HUES6 (cell line): ENCODE measurements around the gene SACM1L.

Source experiments
- H3K27ac ChIP-seq: 2 replicates; pipeline ENCODE4 v1.7.0; 2013; ENCODE audit warnings: low read depth, mild to moderate bottlenecking, low read length, inconsistent platforms
- H3K27me3 ChIP-seq: 2 replicates; pipeline ENCODE4 v1.6.1; 2013; ENCODE audit warnings: low read length; ENCODE audit not compliant: control insufficient read depth, insufficient read depth
- H3K36me3 ChIP-seq: 2 replicates; pipeline ENCODE4 v1.6.1; 2013; ENCODE audit warnings: low read length; ENCODE audit not compliant: control insufficient read depth, insufficient read depth
- H3K4me1 ChIP-seq: 2 replicates; pipeline ENCODE4 v1.6.1; 2013; ENCODE audit warnings: low read length; ENCODE audit not compliant: control insufficient read depth, insufficient read depth
- H3K4me3 ChIP-seq: 2 replicates; pipeline ENCODE4 v1.5.1; 2013; ENCODE audit warnings: low read depth, low read length
- H3K9ac ChIP-seq: one replicate; pipeline ENCODE4 v1.6.1; 2013; ENCODE audit warnings: mild to moderate bottlenecking, low read length
- H3K9me3 ChIP-seq: 2 replicates; pipeline ENCODE4 v1.6.1; 2013; ENCODE audit warnings: low read depth, low read length; ENCODE audit not compliant: control insufficient read depth, insufficient read depth

SACM1L gene

GRCh38 chr3:45654397-45654944 is 34.7 kb upstream of the SACM1L start:
- Histone ChIP-seq H3K9ac (no peak overlapping the region), H3K27me3 (no peaks in the 10 kb centered on the region), H3K4me1 (peaks cover 3% of the 10 kb centered on the region; the same call in 1 of the 2 replicates), H3K27ac (no peak overlapping the region), H3K36me3 (peaks cover 6% of the 10 kb centered on the region; the same call in 1 of the 2 replicates), H3K9me3 (peaks cover 5% of the 10 kb centered on the region; the same call in 1 of the 2 replicates), H3K4me3 (no peak overlapping the region)

DNA sequence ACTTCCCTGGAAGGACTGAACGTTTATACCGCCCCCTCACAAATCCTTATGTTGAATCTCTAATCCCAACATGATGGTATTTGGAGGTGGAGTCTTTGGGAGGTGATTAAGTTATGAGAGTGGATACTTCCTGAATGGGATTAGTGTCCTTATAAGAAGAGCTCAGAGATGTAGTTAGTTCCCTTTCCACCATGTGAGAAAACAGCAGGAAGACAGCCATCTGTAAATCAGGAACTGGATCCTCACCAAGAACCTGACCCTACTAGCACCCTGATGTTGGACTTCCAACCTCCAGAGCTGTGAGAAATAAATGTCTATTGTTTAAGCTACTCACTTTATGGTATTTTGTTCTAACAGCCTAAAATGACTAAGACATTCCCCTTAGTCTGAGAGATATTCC is 33.3 kb upstream of the SACM1L start:
- Histone ChIP-seq H3K36me3 (peaks cover 6% of the 10 kb centered on the region; the same call in 1 of the 2 replicates), H3K27ac (no peak overlapping the region), H3K4me3 (no peak overlapping the region), H3K9me3 (peaks cover 10% of the 10 kb centered on the region; the same call in 1 of the 2 replicates), H3K27me3 (no peaks in the 10 kb centered on the region), H3K4me1 (peaks cover 3% of the 10 kb centered on the region; the same call in 1 of the 2 replicates), H3K9ac (no peak overlapping the region)

- Histone ChIP-seq H3K4me3 (no peak overlapping the region), H3K27me3 (no peaks in the 10 kb centered on the region), H3K9ac (no peak overlapping the region), H3K27ac (no peak overlapping the region), H3K9me3 (peaks cover 10% of the 10 kb centered on the region; the same call in 1 of the 2 replicates), H3K36me3 (peaks cover 6% of the 10 kb centered on the region; the same call in 1 of the 2 replicates), H3K4me1 (peaks cover 3% of the 10 kb centered on the region; the same call in 1 of the 2 replicates)
Measured at GRCh38 chr3:45656575-45657363, 32.4 kb upstream of the SACM1L start.

- peaks cover 6% of the 10 kb centered on the region; the same call in 1 of the 2 replicates for H3K36me3 ChIP-seq
- no peak overlapping the region for H3K27ac ChIP-seq
- H3K9me3 ChIP-seq, result peaks cover 10% of the 10 kb centered on the region; the same call in 1 of the 2 replicates
- peaks cover 3% of the 10 kb centered on the region; the same call in 1 of the 2 replicates for H3K4me1 ChIP-seq
- no peak overlapping the region for H3K4me3 ChIP-seq
- no peaks in the 10 kb centered on the region for H3K27me3 ChIP-seq
- H3K9ac ChIP-seq, result no peak overlapping the region
Measured at GRCh38 chr3:45657853-45658252, 31.3 kb upstream of the SACM1L start.

GRCh38 chr3:45659661-45660566 is 29.3 kb upstream of the SACM1L start:
- Histone ChIP-seq H3K9me3 (peaks cover 10% of the 10 kb centered on the region; the same call in 1 of the 2 replicates), H3K27me3 (no peaks in the 10 kb centered on the region), H3K27ac (no peak overlapping the region), H3K9ac (no peak overlapping the region), H3K4me3 (no peak overlapping the region), H3K36me3 (peaks cover 6% of the 10 kb centered on the region; the same call in 1 of the 2 replicates), H3K4me1 (peaks cover 7% of the 10 kb centered on the region)

DNA sequence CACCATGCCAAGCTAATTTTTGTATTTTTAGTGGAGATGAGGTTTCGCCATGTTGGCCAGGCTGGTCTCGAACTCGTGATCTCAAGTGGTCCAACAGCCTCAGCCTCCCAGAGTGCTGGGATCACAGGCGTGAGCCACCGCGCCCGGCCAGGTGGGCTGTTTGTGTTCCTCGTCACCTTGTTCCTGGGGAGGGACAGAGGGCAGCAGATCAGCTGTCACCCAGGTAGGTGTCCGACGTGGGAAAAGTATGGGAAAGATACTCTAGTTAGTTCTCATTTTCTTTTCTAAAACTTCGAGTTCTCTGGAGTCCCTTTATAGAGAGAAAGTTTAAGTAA is 28.7 kb upstream of the SACM1L start:
- no peak overlapping the region for H3K9ac ChIP-seq
- H3K9me3 ChIP-seq, result peaks cover 10% of the 10 kb centered on the region; the same call in 1 of the 2 replicates
- no peak overlapping the region for H3K4me3 ChIP-seq
- H3K4me1 ChIP-seq, result peaks cover 8% of the 10 kb centered on the region
- H3K27me3 ChIP-seq, result no peaks in the 10 kb centered on the region
- peaks cover 6% of the 10 kb centered on the region; the same call in 1 of the 2 replicates for H3K36me3 ChIP-seq
- H3K27ac ChIP-seq, result no peak overlapping the region

DNA sequence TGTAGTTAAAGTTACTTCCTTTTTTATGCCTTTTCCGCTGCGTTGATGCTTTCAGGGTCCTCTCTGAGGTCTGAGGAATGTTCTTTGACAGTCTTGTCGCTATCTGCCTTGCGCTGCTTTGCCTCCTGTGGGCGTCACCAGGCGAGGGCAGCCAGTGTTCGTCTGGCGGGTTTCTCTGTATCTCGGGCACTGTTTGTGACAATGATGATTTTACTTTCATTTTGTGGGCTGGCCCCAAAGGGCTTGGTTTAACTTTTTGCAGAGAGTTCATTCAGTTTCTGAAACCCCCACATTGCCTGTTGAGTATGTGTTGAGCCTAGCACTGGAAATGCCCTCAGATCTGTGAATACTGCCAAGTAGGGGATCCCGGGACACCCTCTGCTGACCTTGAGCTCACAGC is 24.6 kb upstream of the SACM1L start:
- H3K27ac ChIP-seq, result no peak overlapping the region
- H3K36me3 ChIP-seq, result peaks cover 28% of the 10 kb centered on the region
- H3K9ac ChIP-seq, result no peak overlapping the region
- no peak overlapping the region for H3K4me3 ChIP-seq
- no peaks in the 10 kb centered on the region for H3K27me3 ChIP-seq
- peaks cover 8% of the 10 kb centered on the region for H3K4me1 ChIP-seq
- peaks cover 4% of the 10 kb centered on the region; the same call in 1 of the 2 replicates for H3K9me3 ChIP-seq

DNA sequence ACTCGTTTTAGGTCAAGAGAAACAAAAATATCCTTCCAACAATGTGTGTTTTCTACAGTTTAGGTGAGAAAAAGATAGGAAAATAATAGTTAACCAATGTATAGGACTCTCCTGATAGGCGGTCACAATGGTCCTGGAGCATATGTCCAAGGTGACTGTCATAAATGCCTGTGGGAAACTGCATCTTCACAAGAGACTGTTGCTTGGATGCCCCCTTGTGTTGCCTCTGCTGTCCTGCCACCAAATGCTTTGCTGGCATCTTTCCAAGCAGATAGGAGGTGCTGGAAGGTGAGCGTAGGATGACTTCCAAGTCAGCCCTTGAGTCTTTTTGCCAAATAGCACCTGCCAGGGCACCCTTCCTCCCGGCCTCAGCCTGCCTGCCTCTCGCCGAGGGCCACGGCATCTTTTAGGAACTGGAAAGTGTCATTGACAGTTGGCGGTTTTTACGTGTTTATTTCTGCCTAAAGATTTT is 24.1 kb upstream of the SACM1L start:
- H3K9me3 ChIP-seq, result no peaks in the 10 kb centered on the region
- peaks cover 28% of the 10 kb centered on the region for H3K36me3 ChIP-seq
- peaks cover 8% of the 10 kb centered on the region for H3K4me1 ChIP-seq
- no peak overlapping the region for H3K9ac ChIP-seq
- no peak overlapping the region for H3K4me3 ChIP-seq
- no peaks in the 10 kb centered on the region for H3K27me3 ChIP-seq
- H3K27ac ChIP-seq, result no peak overlapping the region

DNA sequence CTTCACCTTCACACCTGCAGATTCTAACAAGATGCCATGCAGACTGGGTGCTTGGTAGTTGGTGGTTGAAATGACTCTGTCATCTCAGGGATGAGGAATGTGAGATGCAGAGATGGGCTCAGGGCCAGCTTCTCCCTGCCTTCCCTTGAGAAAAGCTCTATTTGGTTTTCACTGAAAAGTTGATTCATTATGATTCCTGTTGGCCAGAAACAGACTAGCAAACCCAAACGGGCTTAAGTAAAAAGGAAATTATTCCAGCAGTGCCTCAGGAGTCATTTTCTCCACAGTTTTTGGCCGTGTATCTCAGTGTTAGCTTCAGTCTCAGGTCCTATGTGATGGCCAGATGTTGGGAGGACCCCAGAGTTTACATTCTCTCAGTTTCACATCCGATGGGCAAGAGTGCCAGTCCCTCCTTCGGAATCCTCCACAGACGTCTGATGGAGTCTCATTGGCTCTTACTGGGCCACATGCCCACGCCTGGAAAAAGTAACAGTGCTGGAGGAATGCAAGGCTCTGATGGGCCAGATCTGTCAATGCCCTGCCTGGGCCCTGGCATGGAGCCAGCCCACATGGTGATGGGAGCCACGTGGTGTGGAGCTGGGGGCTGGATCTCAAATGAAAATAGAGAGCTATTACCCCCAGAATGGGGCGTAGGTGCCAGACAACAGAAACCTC is 22.3 kb upstream of the SACM1L start:
- Histone ChIP-seq H3K4me3 (no peak overlapping the region), H3K4me1 (peaks cover 8% of the 10 kb centered on the region), H3K9ac (no peak overlapping the region), H3K27ac (no peak overlapping the region), H3K9me3 (no peaks in the 10 kb centered on the region), H3K27me3 (no peaks in the 10 kb centered on the region), H3K36me3 (peaks cover 29% of the 10 kb centered on the region)

GRCh38 chr3:45667569-45667934 is 21.6 kb upstream of the SACM1L start:
- no peak overlapping the region for H3K27ac ChIP-seq

More at GRCh38 chr3:45667569-45667934, 21.6 kb upstream of the SACM1L start:
- no peaks in the 10 kb centered on the region for H3K9me3 ChIP-seq
- no peaks in the 10 kb centered on the region for H3K27me3 ChIP-seq
- H3K36me3 ChIP-seq, result peaks cover 35% of the 10 kb centered on the region
- H3K9ac ChIP-seq, result no peak overlapping the region
- no peak overlapping the region for H3K4me3 ChIP-seq
- peaks cover 13% of the 10 kb centered on the region for H3K4me1 ChIP-seq
